Lung (tissue), 12 donors: ENCODE measurements around the gene GALNT9. TPM values are rescaled to one million over a fixed set of nuclear protein-coding genes. Genes with fewer than 3 reads are reported as not detected.

Experiments used
- ATAC-seq: fragments of 200-7000 bp; cut with Tn5 transposase; one replicate; pipeline ENCODE4 v1.9.1; 2020; ENCODE audit warnings: moderate number of reproducible peaks; ENCODE audit not compliant: insufficient read depth, low FRiP score
- DNase-seq, 3 donors: peaks; one replicate each; pipeline ENCODE4 v3.0.0-alpha.2; 2013 to 2017
- H3K27ac ChIP-seq, 2 donors: one replicate each; pipeline ENCODE4 v1.5.1; 2013; ENCODE audit warnings: mild to moderate bottlenecking in 2 of 2, moderate library complexity in 2 of 2, control low read depth in 1 of 2, inconsistent platforms in 1 of 2, low read depth in 1 of 2, low read length in 1 of 2
- H3K27me3 ChIP-seq, 3 donors: one replicate each; pipeline ENCODE4 v1.5.1; 2013; ENCODE audit warnings: low read length in 2 of 3; ENCODE audit not compliant: control insufficient read depth in 3 of 3, insufficient read depth in 3 of 3
- H3K36me3 ChIP-seq, 4 donors: one replicate each; pipeline ENCODE4 v1.5.1; 2013; ENCODE audit warnings: low read length in 4 of 4, mild to moderate bottlenecking in 1 of 4, moderate library complexity in 1 of 4; ENCODE audit not compliant: control insufficient read depth in 4 of 4, insufficient read depth in 4 of 4
- H3K4me1 ChIP-seq, 5 donors: one replicate each; pipeline ENCODE4 v1.5.1; 2013; ENCODE audit warnings: low read length in 5 of 5, mild to moderate bottlenecking in 2 of 5, moderate library complexity in 1 of 5; ENCODE audit not compliant: control insufficient read depth in 5 of 5, insufficient read depth in 5 of 5
- H3K4me3 ChIP-seq: one replicate; pipeline ENCODE4 v1.5.1; 2013; ENCODE audit warnings: mild to moderate bottlenecking, control low read depth, moderate library complexity
- H3K9ac ChIP-seq, 2 donors: one replicate each; pipeline ENCODE4 v1.5.1; 2013; ENCODE audit warnings: low read length in 2 of 2, control low read depth in 1 of 2; ENCODE audit not compliant: insufficient read depth in 1 of 2
- H3K9me3 ChIP-seq, 4 donors: one replicate each; pipeline ENCODE4 v1.5.1; 2013; ENCODE audit warnings: low read length in 3 of 4, mild to moderate bottlenecking in 1 of 4, moderate library complexity in 1 of 4; ENCODE audit not compliant: control insufficient read depth in 4 of 4, insufficient read depth in 3 of 4
- WGBS, 2 donors: extraction: QIAGEN DNeasy Blood & Tissue Kit; methylation state at CpG; one replicate each; pipeline ENCODE4 v1.1.7; 2013; 5-methylcytosine and 5-hydroxymethylcytosine counted together
- polyA plus RNA-seq, 2 donors: library from polyadenylated mRNA; stranded (reverse); fragments of 200-250 nt; gene quantifications; one replicate each; pipeline ENCODE4 v1.2.1, GENCODE V29; 2013
- total RNA-seq, 2 donors: library from RNA; depleted of rRNA in 1 of 2; stranded (reverse); fragments of >200 nt in 1 of 2; gene quantifications; one replicate each; pipeline ENCODE4 v1.2.1, GENCODE V29; 2014 to 2021
- TF ChIP-seq, protein P1 (sequence below): IDR thresholded peaks from 2 replicates; pipeline ENCODE4 v1.5.1; 2012; ENCODE audit warnings: mild to moderate bottlenecking; ENCODE audit errors: control extremely low read depth, extremely low read depth
- donor health status: control.
- donor health status: control.
- donor health status: Bipolar disorder and iron deficiency.
- donor health status: healthy.
- donor health status: DM: yes; HTN: yes; CAD: no.

GALNT9 gene
- total and polyA plus RNA-seq, 4 donors, result 0.13 to 1.7 (median 0.79) TPM

DNA sequence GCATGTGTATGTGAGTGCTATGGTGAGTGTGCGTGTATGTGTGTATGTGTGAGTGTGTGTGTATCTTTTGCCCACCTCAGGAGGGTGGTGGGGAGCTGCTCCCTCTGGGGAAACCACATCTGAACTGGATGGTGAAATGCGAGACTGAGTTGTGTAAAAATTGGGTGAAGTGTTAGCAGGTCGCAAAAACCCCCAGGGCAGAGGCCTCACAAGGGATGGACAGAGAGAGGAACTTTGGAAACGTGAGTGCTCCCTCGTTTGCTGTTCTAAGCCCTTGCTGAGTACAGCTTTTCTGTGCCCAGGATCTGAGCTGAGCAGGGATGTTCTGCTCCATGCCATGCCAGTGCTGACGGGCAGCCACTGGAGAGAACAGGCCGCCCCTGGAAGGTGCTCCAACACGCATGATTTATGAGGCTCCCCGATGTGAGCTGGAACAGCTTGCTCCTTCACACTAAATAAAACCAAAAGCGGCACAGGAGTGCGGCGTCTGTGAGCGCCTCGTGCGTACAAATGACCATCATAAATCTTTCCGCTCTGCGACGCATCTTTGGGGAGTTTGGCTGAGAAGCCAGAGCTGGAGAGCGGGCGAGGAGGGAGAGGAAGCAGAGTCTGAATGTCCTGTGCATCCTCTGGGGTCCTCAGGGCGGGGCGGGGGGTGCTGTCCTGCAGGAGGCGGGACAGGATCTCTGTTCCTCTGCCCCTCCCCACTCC is 14.1 kb upstream of the GALNT9 start:
- TF ChIP-seq, protein P1, sequence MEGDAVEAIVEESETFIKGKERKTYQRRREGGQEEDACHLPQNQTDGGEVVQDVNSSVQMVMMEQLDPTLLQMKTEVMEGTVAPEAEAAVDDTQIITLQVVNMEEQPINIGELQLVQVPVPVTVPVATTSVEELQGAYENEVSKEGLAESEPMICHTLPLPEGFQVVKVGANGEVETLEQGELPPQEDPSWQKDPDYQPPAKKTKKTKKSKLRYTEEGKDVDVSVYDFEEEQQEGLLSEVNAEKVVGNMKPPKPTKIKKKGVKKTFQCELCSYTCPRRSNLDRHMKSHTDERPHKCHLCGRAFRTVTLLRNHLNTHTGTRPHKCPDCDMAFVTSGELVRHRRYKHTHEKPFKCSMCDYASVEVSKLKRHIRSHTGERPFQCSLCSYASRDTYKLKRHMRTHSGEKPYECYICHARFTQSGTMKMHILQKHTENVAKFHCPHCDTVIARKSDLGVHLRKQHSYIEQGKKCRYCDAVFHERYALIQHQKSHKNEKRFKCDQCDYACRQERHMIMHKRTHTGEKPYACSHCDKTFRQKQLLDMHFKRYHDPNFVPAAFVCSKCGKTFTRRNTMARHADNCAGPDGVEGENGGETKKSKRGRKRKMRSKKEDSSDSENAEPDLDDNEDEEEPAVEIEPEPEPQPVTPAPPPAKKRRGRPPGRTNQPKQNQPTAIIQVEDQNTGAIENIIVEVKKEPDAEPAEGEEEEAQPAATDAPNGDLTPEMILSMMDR, result no peak
- Histone ChIP-seq H3K9ac (no peak overlapping the region), H3K9me3 (peaks cover 0 to 10% (median 0%) of the 10 kb centered on the region in 4 donors), H3K27ac (no peak overlapping the region), H3K4me3 (no peak overlapping the region), H3K4me1 (peaks cover 0 to 8% (median 0%) of the 10 kb centered on the region in 5 donors), H3K27me3 (peaks cover 6 to 34% (median 8%) of the 10 kb centered on the region in 3 donors), H3K36me3 (no peaks in the 10 kb centered on the region)
- DNase-seq (peak in 1 of 3 donors; percentile 30), ATAC-seq (no peak)
- 30 to 32% methylated on average over 23 of the region's 23 CpGs for WGBS, 2 donors

DNA sequence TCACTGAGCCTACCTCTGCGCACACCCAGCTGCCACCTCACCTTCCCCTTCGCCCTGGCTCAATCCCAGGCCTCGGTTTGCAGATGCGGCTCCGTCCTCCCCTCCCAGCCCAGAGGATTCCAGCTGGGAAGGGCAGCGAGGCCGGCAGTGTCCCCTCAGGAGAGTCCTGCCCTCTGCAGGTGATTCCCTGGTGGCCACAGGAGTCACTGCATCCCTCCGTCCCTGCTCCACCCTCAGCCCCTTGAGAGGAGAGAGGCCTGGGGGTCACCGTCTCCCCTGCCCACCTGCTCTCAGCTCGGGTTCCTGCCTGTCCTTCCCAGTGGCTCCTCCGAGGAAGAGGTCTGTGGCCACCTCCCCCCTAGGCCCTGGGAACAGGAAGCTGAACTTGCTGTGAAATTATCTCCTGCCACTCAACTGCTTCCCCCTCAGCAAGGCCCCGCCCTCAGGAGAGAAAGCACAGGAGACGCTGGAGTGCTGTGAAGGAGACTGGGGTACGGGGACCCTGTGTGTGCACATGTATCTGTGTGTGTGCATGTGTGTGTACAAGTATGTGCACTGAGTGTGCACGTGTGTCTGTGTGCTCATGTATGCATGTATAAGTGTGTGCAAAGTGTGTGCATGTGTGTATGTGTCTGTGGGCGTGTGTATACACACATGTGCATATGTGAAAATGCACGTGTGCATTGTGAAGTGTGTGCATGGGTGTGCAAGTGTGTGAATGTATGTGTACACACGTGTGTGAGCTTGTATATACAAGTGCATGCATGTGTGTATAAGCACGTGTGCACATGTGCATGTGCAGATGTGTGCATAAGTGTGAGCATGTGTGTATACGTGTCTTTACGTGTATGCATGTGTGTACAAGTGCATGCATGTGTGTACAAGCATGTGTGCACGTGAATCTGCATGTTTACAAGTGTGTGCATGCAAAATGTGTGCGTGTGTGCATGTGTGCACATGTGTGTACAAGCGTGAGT is 13.2 kb upstream of the GALNT9 start:
- Histone ChIP-seq H3K9ac (no peak overlapping the region), H3K9me3 (peaks cover 0 to 9% (median 0%) of the 10 kb centered on the region in 4 donors), H3K27me3 (peaks cover 6 to 34% (median 8%) of the 10 kb centered on the region in 3 donors), H3K27ac (no peak overlapping the region), H3K4me1 (peaks cover 0 to 8% (median 0%) of the 10 kb centered on the region in 5 donors), H3K36me3 (no peaks in the 10 kb centered on the region), H3K4me3 (no peak overlapping the region)
- WGBS, 2 donors, result 46 to 47% methylated on average over 24 of the region's 24 CpGs
- DNase-seq (no peak), ATAC-seq (no peak)
- TF ChIP-seq, protein P1, result no peak

DNA sequence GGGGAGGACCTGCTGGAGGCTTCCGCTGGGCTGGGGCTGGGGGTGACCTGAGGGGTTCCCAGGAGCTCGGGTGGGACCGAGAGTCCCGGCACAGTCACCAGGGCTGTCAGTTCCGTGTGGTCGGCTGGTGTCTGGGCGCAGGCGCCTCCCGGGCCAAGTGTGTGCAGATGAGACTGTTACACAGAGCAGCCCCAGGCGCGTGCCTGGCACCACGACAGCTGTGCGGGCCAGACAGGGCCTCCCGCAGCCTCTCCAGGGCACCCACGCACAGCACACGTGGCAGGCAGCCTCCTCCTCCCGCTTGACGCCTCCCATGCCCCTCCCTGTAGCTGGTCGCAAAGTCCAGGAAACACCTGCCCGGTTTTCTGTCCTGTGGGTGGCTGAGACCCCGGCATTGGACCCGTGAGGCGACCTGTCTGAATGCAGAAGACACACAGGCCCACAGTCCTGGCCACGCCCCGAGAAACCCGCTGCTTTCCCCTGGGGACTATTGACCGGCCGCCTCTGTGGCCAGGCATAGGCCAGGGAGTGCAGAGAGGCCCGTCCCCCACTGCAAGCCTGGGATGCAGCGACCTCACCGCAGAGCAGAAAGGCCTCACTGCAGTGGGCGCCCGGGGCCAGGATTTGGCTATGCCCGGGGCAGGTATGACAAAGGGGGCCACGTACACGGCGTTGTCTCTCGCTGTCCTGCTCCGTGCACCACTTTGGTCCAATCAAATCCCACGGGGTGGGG is 12.1 kb upstream of the GALNT9 start:
- ATAC-seq (no peak), DNase-seq (no peak)
- Histone ChIP-seq H3K36me3 (no peaks in the 10 kb centered on the region), H3K27me3 (peaks cover 6 to 32% (median 8%) of the 10 kb centered on the region in 3 donors), H3K9me3 (peaks cover 0 to 14% (median 0%) of the 10 kb centered on the region in 4 donors), H3K4me1 (peaks cover 0 to 8% (median 0%) of the 10 kb centered on the region in 5 donors), H3K9ac (no peak overlapping the region), H3K27ac (no peak overlapping the region), H3K4me3 (no peak overlapping the region)
- 75 to 76% methylated on average over 40 of the region's 40 CpGs for WGBS, 2 donors
- TF ChIP-seq, protein P1, result no peak
